Ascending aorta (tissue), 2 donors: ENCODE measurements around the gene UBE2M. TPM values are rescaled to one million over a fixed set of nuclear protein-coding genes. Genes with fewer than 3 reads are reported as not detected.
"Not testable (repeated sequence)": the region's sequence is repeated elsewhere in the genome, so short reads cannot be mapped to it uniquely, and the experiment has no call there.

ENCODE experiments used
- DNase-seq, 2 donors: peaks; one replicate each; pipeline ENCODE4 v3.0.0-alpha.2; 2019; ENCODE audit warnings: low spot score in 2 of 2
- H3K27ac ChIP-seq, 2 donors: fragments of 200-600 bp; sonication (generic); one replicate each; pipeline ENCODE4 v1.5.1; 2016 to 2017; ENCODE audit warnings: mild to moderate bottlenecking in 1 of 2
- H3K27me3 ChIP-seq: fragments of 200-600 bp; sonication (generic); one replicate; pipeline ENCODE4 v1.5.1; 2017
- H3K36me3 ChIP-seq, 2 donors: fragments of 200-600 bp; sonication (generic); one replicate each; pipeline ENCODE4 v1.5.1; 2016
- H3K4me1 ChIP-seq, 2 donors: fragments of 200-600 bp; sonication (generic); one replicate each; pipeline ENCODE4 v1.5.1; 2016 to 2017; ENCODE audit warnings: mild to moderate bottlenecking in 1 of 2
- H3K4me3 ChIP-seq, 2 donors: fragments of 200-600 bp; sonication (generic); one replicate each; pipeline ENCODE4 v1.5.1; 2016 to 2017; ENCODE audit warnings: mild to moderate bottlenecking in 1 of 2
- H3K9me3 ChIP-seq, 2 donors: fragments of 200-600 bp; sonication (generic); one replicate each; pipeline ENCODE4 v1.5.1; 2016
- intact Hi-C: fragments of 100-400 bp; cut with DNase I; formaldehyde crosslinking; loops from one replicate; pipeline ENCODE4 v1.15.1; 2023
- total RNA-seq: library from RNA; depleted of rRNA; stranded (reverse); fragments of >200 nt; gene quantifications from one replicate; pipeline ENCODE4 v1.1.0, GENCODE V29; 2016
- TF ChIP-seq, protein P1 (sequence below), 3 experiments: fragments of 200-600 bp in 2 of 3; fragments of 450-650 bp in 1 of 3; sonication (generic) in 2 of 3; IDR thresholded peaks; one replicate each; pipeline ENCODE4 v1.5.1; 2016 to 2019; ENCODE audit warnings: antibody characterized with exemption in 3 of 3, mild to moderate bottlenecking in 1 of 3, moderate library complexity in 1 of 3

UBE2M gene
- total RNA-seq, 1 donor from 2014 or later: 14.8 TPM

DNA sequence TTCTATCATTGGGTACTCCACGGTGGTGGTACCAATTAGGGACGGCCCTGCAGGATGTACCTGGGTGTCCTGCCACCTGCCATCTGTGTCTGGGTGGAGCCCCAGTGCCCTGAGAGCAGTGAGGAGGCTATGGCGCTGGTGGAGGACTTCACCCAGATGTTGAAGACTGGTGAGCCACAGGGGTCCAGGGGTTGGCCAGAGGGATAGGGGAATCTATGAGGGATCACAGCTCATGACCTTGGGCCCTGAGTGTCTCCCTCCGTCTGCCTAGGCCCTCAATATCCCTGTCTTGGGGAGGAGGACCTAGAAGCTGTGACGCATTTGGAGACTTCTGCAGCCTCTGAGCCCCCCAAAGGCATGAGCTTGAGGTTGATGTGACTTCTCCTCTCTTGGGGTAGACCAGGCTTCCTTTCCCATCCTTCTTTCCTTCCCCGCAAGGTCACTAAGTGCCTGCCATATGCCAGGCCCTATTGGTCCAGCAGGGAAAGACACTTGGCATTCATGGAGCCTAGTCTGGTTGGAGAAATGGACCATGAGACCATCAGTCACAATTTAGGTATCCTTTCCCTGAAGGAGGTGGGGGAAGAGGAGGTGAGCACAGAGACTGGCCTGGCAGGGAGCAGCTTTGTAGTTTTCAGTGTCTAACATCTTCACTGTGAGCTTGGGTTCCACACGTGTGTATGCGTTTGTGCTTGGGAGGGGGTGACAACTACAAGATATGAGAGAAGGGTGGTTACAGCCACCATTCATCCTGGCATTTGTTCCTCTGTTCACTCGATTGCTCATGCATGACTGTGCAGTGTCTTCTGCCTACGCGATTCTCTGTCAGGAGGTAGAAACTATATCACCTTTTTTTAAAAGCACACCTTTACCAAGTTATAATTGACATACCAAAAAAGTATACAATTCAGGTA is 19.9 kb upstream of the UBE2M start:
- TF ChIP-seq, protein P1, sequence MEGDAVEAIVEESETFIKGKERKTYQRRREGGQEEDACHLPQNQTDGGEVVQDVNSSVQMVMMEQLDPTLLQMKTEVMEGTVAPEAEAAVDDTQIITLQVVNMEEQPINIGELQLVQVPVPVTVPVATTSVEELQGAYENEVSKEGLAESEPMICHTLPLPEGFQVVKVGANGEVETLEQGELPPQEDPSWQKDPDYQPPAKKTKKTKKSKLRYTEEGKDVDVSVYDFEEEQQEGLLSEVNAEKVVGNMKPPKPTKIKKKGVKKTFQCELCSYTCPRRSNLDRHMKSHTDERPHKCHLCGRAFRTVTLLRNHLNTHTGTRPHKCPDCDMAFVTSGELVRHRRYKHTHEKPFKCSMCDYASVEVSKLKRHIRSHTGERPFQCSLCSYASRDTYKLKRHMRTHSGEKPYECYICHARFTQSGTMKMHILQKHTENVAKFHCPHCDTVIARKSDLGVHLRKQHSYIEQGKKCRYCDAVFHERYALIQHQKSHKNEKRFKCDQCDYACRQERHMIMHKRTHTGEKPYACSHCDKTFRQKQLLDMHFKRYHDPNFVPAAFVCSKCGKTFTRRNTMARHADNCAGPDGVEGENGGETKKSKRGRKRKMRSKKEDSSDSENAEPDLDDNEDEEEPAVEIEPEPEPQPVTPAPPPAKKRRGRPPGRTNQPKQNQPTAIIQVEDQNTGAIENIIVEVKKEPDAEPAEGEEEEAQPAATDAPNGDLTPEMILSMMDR (IDR thresholded peaks at IDR 0.05): no peak
- Histone ChIP-seq H3K4me3 (no peak overlapping the region), H3K4me1 (peaks cover 0 to 19% of the 10 kb centered on the region in 2 donors), H3K27ac (no peak overlapping the region), H3K36me3 (peaks cover 16 to 19% of the 10 kb centered on the region in 2 donors), H3K9me3 (no peaks in the 10 kb centered on the region), H3K27me3 (no peaks in the 10 kb centered on the region)
- peak in 1 of 2 donors; percentile 58 for DNase-seq
- intact Hi-C loops: no loop called here

- H3K4me1 ChIP-seq: peaks cover 0 to 19% of the 10 kb centered on the region in 2 donors
Observed at GRCh38 chr19:58577581-58577980, 19.2 kb upstream of the UBE2M start.

DNA sequence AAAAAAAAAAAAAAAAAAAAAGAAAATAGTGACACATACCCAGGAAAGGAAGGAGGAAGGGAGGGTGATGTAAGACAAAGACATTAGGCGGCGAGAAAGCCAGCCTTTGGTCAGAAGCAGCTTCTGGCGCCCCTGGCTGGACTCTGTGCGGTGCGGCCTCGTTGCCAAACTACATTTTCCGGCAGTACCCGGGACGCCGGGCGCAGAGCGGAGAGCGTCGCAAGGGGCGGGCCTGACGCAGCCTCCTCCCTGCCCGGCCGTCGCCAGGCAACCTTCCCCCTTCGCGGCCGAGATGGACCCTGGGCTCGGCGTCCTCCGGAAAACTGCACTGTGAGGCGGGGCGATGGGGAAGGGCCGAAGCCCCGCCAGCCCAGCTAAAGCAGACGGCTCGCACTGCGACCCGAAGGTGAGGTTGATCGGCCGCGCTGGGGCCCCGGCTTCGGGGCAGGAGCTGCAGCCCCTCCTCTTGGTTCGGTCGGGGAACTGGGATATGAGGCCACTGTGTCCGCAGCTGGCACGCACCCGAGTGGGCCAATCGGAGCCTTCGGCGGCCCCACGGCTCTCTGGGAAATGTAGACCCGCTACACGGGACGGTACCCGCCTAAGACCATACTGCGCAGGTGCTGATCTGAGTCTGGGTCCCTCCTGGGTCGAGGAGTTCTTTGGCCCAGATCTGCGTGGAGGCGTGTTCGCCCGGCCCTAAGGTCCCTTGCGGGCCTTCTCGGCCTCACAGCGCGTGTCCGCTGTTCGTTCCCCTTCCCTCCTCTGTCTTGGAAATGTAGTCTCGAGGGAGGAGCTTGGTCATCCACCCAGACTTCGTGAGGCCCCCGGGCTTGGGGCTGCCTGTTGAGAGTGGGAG is 17.0 kb upstream of the UBE2M start:
- intact Hi-C loops: loop anchor here (1.0 kb wide), 1 partner anchor 76 kb away; no protein-coding TSS in a partner anchor
- Histone ChIP-seq H3K36me3 (no peaks in the 10 kb centered on the region), H3K27me3 (no peaks in the 10 kb centered on the region), H3K4me3 (peak overlapping the region; percentile 67 to 81), H3K4me1 (peaks cover 4 to 20% of the 10 kb centered on the region in 2 donors), H3K9me3 (no peaks in the 10 kb centered on the region), H3K27ac (peak overlapping the region; percentile 95 to 98)
- TF ChIP-seq, protein P1 (IDR thresholded peaks at IDR 0.05): no peak
- DNase-seq: peak; percentile 77 to 96

More at GRCh38 chr19:58577581-58577980, 19.2 kb upstream of the UBE2M start:
- H3K27ac ChIP-seq, H3K27me3 ChIP-seq, H3K9me3 ChIP-seq, H3K4me3 ChIP-seq, intact Hi-C loops: not testable (repeated sequence)
- DNase-seq: peak in 1 of 2 donors; percentile 27
- peaks cover 10 to 12% of the 10 kb centered on the region in 2 donors for H3K36me3 ChIP-seq

DNA sequence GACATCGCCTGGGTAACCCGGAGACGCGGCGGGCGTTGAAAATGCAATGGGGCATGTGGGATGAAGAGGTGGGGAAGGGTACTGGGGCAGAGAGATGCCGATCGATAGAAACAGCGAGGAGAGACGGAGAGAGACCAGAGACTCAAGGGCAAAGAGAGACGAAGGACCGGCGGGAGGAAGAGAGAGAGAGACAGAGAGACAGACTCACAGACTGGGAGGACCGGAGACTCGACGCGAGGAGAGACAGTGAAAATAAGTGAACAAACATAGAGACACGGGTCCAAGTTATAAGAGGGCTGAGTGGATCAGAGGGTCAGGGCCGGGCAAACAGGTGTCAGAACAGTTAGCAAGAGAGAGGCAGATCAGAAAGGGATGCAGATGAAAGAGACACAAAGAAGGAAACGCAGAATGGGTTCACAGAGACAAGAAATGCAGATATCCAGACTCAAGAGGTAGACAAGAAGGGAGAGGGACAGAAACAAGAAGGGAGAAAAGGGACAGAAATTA is 15.3 kb upstream of the UBE2M start:
- H3K4me1 ChIP-seq: peaks cover 4 to 20% of the 10 kb centered on the region in 2 donors
- intact Hi-C loops: loop anchor here (1.0 kb wide), 2 partner anchors 14 to 29 kb away; partner anchors contain the start of gene TRIM28
- no peaks in the 10 kb centered on the region for H3K9me3 ChIP-seq
- H3K4me3 ChIP-seq: peak overlapping the region; percentile 81 to 92
- H3K27me3 ChIP-seq: no peaks in the 10 kb centered on the region
- TF ChIP-seq, protein P1 (IDR thresholded peaks at IDR 0.05): no peak
- no peak for DNase-seq
- peak overlapping the region; percentile 95 to 98 for H3K27ac ChIP-seq
- H3K36me3 ChIP-seq: peaks cover 3% of the 10 kb centered on the region in 2 donors

GRCh38 chr19:58572818-58573657 is 14.6 kb upstream of the UBE2M start, which contains the start of gene MZF1:
MZF1 (minus strand) TSS chr19:58573335; CDS start chr19:58571389, 1,946 bp downstream.
- H3K4me3 ChIP-seq: peak within 1 kb of the TSS; percentile 81 to 92
- peaks cover 4 to 20% of the 10 kb centered on the region in 2 donors for H3K4me1 ChIP-seq
- H3K36me3 ChIP-seq: peaks cover 3% of the 10 kb centered on the region in 2 donors
- no peaks in the 10 kb centered on the region for H3K27me3 ChIP-seq
- intact Hi-C loops: loop anchor here (1.0 kb wide), 3 partner anchors 14 to 54 kb away; partner anchors contain the start of genes TRIM28 and ZBTB45
- no peaks in the 10 kb centered on the region for H3K9me3 ChIP-seq
- peak within 1 kb of the TSS; percentile 95 to 98 for H3K27ac ChIP-seq
- peak; percentile 100 for DNase-seq
- TF ChIP-seq, protein P1 (IDR thresholded peaks at IDR 0.05): no peak
